Metanephros (tissue), 2 donors: Measurements from ENCODE around the gene KCNK3. TPM values are rescaled to one million over a fixed set of nuclear protein-coding genes. Genes with fewer than 3 reads are reported as not detected.

Source experiments
- small RNA-seq: library from RNA; depleted of rRNA; stranded (forward); fragments of <200 nt; gene quantifications from one replicate; pipeline ENCODE3, GENCODE V24; 2014; ENCODE audit warnings: low replicate concordance
- total RNA-seq: library from RNA; depleted of rRNA; stranded (reverse); fragments of >200 nt; gene quantifications from one replicate; pipeline ENCODE4 v1.2.3, GENCODE V29; 2014

The KCNK3 gene
- total RNA-seq = 6.7 TPM

DNA sequence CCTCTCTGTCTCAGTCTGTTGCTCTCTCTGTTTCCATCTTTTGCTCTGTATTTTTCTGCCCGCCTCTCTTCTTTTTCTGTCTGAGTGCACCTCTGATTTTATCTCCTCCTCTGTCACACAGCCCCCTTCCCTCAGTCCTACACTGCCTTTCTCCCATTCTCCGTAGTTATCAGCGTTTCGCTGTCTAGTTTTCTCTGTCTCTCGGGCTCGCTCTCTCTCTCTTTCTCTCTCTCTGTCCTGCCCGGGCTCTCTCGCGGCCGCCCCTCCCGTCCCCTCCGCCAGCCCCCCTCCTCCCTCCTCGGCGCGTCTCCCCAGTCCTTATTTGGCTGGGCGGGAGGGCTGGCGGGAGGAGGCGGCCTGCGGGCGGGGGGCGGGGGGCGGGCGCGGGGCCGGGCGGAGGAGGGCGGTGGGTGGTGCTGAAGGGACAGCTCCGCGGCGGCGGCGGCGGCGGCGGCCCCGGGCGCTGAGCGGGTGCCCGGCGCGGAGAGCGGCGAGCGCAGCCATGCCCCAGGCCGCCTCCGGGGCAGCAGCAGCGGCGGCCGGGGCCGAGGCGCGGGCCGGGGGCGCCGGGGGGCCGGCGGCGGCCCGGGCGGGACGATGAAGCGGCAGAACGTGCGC lies at the start of gene KCNK3:
Gene KCNK3, plus strand, starts transcription at position 444 of the 618 bp plus-strand sequence. Its CDS starts 154 bp downstream, at position 598.

DNA sequence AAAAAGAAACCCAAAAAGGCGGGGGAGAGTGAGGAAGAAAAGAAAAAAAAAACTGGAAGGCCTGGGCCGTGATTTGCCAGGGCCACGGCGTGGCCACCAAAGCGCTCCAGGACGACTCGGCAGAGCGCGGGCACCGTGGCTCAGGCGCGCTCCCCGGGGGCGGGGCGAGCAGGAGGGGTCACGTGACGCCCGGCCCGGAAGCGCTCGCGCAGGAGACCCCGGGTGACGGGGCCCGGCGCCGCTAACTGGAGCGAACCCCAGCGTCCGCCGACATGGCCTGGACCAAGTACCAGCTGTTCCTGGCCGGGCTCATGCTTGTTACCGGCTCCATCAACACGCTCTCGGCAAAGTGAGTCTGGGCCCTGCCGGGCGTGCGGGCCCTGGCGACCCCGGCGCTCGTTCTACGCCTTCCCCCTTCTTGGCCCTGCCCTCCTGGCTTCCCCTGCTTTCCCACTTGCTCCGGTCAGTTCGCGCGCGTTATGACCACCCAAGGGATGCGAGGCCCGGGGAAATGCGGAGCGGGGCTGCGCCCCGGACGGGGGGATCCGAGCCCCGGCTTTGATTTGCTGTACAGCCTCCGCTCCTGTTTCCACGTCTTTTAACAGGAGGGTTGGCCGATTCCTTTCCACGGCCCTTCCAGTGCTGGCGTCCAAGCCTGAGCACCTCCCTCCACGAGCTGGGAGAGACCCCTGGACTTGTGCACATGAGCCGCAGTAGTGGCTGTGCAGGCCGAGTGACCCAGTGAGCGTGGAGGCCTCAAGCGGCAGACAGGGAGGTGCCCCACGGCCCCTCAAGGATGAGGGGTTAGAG lies 71.8 kb downstream of the KCNK3 start, which contains the start of gene SLC35F6:
Gene SLC35F6, plus strand, starts transcription at position 207 of the 810 bp plus-strand sequence. Its CDS starts 66 bp downstream, at position 273.

Small RNA genes within 50 kb of the gene (small RNA-seq; reads per million reads assigned to genes)
- not detected for gene AC015977.1

Other genes with a start within 250 kb of the KCNK3 start
- gene OTOF, start 214.6 kb upstream of the KCNK3 start, total RNA-seq = 1.4 TPM
- 0.29 TPM for gene CIB4, start 51.4 kb upstream of the KCNK3 start, total RNA-seq
- gene SLC35F6, start 71.6 kb downstream of the KCNK3 start, total RNA-seq = 21.4 TPM
- 5.3 TPM for gene CENPA, start 93.3 kb downstream of the KCNK3 start, total RNA-seq
- 2.1 TPM for gene DPYSL5, start 155.4 kb downstream of the KCNK3 start, total RNA-seq